H54 (cell line): ENCODE results near the gene RANBP17.

Experiments used
- DNase-seq: peaks from one replicate; pipeline ENCODE4 v3.0.0; 2011; ENCODE audit warnings: low spot score, mixed read lengths; ENCODE audit not compliant: insufficient read length
- FAIRE-seq: peaks from 3 replicates; lab custom pipeline; 2011; peaks lifted over from hg19 to GRCh38; lab: Jason Lieb, UNC
- POLR2A ChIP-seq: IDR thresholded peaks from 2 replicates; pipeline ENCODE4 v1.6.1; 2011; ENCODE audit warnings: low read depth, mild to moderate bottlenecking, low read length

The RANBP17 gene

DNA sequence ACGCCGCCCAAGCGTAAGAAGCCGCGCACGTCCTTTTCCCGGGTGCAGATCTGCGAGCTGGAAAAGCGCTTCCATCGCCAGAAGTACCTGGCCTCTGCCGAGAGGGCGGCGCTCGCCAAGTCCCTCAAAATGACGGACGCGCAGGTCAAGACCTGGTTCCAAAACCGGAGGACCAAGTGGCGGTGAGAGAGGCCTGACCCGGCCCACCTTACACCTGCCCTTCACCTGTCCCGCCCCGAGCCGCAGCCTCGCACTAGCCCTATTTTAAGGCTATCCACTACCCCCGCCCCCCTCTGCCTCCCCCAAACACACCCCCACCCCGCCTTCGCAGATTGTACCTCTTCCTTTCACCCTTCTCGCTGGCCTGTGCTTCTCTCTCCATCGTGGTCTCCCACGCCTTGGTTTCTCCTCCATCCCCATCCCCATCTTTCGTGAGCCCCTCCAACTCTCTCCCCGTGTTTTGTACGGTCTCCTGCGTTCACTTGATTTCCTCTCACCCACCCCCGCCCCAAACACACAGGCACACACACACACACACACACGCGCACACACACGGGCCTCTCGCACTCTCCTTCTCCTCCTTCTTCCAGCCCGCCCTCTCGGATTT, 448.5 kb downstream of the RANBP17 start:
- TF ChIP-seq POLR2A: no peak
- DNase-seq (no peak), FAIRE-seq (no peak)

DNA sequence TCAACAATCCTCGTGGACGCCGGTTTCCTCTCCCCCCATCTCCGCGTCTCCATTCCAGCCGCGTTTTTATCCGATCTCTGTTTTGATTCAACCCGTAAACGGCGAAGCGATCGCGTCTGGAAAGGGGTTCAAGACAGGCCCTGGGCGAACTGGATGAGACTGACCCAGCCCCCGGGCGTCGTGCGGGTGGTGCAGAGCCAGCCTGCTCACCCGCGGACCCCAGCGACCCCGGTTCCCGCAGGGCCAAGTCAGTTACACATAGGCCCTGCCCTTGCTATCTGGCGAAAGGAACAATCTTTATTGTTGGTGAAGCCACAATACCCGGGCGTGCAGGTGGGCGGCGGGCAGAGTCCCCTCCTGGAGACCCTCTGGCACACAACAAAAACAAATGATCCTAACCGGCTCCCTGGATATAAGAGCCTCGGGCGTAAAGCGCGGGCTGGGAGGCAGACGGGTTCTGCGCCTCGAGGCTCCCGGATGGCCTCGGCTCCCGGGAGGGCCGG, 449.1 kb downstream of the RANBP17 start:
- no peak for DNase-seq
- no peak for FAIRE-seq
- TF ChIP-seq POLR2A: no peak

DNA sequence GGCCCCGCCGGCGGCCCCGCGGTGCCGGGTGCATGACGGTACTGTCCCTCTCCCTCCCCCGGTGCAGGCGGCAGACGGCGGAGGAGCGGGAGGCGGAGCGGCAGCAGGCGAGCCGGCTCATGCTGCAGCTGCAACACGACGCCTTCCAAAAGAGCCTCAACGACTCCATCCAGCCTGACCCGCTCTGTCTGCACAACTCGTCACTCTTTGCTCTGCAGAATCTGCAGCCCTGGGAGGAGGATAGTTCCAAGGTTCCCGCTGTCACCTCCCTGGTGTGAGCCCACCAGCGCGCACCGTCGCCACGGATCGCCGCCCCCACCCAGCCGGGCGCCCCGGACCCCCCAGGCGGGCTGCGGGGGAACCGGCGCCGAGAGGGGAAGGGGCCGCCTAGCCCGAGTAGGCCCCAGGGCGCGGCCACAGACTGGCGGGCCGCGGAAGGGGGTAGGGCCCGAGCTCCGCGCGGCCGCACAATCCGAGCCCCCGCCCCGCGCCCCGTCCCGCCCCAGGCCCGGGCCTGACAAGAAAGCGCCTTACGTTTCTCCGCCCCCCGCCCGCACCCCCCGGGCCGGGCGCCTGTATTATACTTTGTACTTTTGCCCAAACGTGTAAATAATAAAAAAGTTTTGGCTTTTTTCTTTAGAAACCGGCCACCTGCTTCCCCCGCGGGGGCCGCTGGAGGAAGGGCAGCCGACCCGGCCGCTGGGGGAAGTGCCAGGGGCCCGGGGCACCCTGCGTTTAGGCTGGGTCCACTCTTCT, 449.7 kb downstream of the RANBP17 start:
- DNase-seq (no peak), FAIRE-seq (no peak)
- TF ChIP-seq POLR2A: no peak

DNA sequence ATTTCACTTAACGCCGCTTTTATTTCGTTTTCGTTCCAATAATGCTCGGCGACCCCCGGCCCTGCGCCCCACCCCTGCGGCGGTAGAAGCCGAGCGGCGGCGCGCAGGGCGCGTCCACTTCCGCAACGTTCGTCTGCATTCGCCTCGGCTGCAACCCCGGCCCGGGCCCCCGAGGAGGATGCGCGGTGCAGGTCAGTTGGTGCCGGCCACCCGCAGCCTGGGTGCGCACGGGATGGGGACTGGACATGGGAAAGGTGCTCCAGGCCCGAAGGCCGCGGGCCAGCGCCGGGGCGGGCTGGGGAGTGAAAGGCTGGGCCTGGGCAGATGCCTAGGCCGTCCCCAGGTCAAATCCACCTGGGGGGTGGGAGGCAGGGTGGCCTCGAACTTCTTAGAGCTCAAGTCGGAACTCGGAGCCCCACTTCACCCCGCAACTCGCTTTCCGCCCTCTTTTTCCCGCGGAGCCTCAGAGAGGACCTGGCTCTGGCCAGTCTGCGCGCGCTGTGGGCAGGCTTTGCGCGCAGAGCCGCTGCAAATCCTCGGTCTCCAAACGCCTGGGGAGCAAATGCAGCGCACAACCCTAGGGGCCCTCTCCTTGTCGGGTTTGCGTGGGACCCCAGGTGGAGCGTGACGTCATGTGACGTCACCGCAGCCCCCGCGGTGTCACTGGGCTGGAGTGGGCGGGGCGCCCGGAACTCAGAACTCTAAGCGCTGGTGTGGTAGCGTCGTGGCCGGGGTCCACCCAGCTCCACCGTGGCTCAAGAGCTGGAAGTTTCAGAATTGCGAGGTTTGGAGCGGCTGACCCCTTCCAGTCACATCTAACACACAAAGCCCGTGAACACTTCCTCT, 450.5 kb downstream of the RANBP17 start:
- FAIRE-seq (no peak), DNase-seq (no peak)
- no peak for TF ChIP-seq POLR2A

DNA sequence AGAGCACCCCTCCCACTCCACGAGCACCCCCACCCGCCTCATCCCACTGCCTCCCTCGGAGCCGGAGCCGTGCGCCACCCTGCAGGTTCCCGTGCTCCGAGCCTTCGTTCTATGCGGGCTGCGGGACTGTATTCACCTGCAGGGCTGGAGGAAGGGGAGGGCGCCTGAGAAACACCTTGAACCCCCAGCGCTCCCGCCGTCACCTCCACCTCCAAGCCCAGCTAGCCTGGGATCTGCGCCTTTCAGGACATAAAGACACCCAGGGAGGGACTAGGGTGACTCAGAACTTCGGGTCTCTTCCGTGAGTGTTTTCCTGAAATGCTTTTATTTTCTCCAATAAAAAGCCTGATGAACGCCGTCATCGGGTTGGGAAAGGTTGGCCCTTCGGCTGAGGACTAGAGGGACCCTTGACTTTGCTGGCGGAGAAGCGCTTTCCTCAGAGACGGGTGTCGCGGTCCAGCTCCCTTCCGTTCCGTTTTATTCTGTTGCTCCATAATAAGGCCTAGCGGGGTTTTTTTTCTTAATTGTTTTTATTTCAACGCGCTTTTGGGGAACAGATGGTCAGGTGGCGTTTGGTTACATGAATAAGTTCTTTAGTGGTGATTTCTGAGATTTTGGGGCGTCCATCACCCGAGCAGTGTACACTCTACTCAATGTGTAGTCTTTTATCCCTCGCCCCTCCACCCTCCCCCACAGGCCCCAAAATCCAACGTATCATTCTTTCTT, 451.8 kb downstream of the RANBP17 start:
- no peak for FAIRE-seq
- no peak for TF ChIP-seq POLR2A

DNA sequence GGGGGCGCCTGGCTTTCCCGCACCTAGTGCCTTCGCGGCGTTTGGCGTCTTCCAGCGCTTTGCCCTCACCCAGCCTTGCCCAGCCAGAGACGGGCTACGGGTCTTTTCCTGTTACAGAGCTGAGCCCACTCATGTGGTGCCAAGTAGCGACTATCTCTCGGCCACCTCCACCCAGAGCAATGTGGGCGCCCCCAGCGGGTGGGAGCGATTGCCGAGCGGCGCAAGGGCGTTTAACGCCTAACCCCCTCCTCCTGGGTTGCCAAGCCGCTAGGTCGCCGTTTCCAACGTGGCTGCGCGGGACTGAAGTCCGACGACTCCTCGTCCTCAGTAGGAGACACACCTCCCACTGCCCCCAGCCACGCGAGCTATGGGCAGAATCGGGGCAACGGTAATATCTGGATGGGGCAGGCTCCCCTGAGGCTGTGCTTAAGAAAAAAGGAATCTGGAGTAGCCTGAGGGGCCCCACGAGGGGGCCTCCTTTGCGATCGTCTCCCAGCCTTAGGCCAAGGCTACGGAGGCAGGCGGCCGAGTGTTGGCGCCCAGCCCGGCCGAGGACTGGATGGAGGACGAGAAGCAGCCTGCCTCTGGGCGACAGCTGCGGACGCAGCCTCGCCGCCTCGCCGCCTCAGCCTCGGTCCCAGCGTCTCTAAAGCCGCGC, 453.0 kb downstream of the RANBP17 start:
- TF ChIP-seq POLR2A: no peak
- FAIRE-seq: no peak
- no peak for DNase-seq

More for the DNA sequence above, 451.8 kb downstream of the RANBP17 start:
- no peak for DNase-seq

DNA sequence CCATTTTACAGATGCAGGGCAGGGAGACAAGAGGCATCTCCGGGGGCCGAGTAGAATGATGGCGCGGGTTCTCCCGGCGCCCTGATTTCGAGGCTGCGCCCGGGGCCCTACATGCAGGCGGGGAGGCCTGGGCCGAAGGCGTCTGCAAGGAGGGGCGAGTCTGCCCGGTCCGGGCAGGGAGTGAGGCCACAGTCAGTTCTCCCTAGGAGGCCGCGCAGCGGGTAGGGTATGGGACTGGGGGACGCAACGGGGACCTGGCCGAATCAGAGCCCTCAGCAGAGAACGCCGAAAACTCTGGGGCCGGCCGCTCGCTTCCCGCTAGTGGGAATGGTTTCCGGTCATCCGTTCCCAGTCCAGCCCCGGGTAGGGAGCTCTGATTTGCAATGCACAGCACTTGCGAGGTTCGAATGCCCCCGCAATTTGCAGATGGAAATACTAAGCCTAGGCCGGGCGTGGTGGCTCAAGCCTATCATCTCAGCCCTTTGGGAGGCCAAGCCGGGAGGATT, 453.6 kb downstream of the RANBP17 start:
- TF ChIP-seq POLR2A: no peak
- FAIRE-seq (no peak), DNase-seq (no peak)

DNA sequence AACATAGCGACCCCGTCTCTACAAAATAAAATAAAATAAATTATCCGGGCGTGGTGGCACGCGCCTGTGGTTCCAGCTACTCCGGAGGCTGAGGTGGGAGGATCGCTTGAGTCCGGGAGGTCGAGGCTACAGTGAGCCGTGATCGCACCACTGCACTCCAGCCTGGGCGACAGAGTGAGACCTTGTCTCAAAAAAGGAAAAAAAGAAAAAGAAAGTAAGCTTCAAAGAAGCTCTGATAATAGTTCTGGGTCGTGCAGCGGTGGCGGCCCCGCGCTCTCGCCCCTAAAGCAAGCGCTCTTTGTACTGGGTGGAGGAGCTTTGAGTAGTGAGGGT, 454.1 kb downstream of the RANBP17 start:
- TF ChIP-seq POLR2A: no peak
- no peak for DNase-seq
- FAIRE-seq: no peak

DNA sequence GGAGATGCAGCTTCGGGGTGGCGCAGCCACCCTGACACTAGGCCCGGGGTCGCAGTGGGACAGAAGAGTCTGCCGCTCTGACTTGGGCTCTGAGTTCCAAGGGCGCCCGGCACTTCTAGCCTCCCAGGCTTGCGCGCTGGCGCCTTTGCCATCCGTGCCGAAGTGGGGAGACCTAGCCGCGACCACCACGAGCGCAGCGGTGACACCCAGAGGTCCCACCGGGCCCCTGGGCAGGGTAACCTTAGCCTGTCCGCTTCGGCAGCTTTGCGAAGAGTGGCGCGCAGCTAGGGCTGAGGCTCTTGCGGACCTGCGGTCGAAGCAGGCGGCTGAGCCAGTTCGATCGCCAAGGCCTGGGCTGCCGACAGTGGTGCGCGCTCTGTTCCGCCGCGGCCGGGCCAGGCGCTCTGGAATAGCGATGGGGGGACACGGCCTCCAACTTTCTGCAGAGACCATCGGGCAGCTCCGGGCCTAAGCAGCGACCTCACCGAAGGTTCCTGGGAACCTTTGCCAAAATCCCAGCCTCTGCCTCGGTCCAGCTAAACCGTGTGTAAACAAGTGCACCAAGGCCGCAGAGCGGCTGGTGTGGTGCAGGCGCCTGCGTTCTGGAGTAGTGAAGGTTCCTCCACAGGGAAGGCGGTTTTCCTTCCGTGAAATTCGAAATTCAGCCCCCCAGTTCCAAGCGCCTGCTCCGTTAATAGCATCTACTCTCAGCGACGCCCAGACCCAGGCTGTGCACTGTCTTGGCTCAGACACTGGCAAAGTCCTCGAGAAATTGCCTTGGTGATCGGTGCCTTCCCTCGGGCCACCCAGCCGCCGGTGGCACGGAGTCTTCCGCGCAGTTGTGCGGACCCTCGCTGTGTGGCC, 454.7 kb downstream of the RANBP17 start:
- DNase-seq (no peak), FAIRE-seq (no peak)
- no peak for TF ChIP-seq POLR2A

DNA sequence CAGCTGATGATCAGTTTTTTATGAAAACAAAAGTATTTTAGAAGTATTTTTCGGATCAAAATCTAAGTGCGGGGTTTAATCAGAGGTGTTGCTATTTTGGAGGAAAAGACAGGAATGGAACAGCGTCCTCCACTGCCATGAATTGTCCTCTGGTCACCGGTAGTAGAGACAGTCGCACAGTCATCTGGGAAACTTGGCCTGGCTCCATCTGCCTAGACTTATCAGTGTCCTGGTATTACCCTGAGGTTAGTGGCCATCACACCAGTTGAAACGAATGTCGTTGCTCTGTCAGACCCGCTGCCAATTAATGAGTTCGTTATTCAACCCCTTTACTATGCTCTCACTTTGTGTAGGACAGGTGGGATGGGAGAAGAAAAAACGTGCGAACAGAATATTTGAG, 455.4 kb downstream of the RANBP17 start:
- no peak for TF ChIP-seq POLR2A
- FAIRE-seq (no peak), DNase-seq (no peak)

DNA sequence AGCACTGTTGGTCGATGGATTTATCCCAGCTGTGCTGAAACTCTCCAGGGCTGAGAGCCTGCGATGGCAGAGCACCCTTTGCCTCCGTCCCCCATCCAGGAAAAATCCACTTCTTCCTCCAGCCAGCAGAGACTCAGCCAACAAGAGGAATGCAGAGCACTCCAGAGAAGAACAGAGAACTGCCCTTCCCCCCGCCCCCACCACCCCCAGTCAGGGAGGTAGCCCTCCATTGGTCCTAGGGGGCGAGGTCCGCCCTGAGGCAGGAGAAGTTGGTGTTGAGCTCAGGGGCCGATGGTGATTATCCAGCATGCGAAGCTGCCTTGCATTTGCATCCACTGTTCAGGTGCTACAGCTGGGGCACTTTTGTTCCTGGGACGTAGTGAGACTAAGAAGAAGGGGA, 456.2 kb downstream of the RANBP17 start:
- no peak for DNase-seq
- TF ChIP-seq POLR2A: no peak
- no peak for FAIRE-seq

DNA sequence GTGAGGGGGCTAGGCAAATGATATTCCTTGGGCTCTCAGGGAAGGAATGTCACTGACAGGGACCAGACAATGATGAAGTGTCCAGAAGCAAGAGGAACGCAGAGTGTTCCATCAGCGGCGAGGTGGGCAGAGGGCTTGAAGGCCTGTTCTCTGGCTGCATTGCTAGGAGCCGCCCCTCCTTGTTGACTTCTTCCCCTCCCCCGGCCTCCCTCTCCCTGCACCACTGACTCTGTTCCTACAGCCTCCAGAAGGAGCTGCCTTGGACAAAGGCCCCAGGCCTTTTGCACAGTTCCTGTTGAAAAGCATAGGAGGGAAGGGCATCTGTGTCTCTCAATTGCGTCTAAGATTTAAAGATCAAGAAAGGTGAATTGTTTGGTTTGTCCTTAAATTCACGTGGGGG, 459.6 kb downstream of the RANBP17 start:
- FAIRE-seq: no peak
- DNase-seq: no peak
- TF ChIP-seq POLR2A: no peak
